ENCODE results near the gene CDK6. TPM values are rescaled to one million over a fixed set of nuclear protein-coding genes. Genes with fewer than 3 reads are reported as not detected.

CDK6 gene
- total RNA-seq, 3 donors from 2014 or later (not counting 1 experiment from before 2014, with no cell fraction given), result 41.1 to 46.3 (median 45.1) TPM

- ATAC-seq, result no peak
Measured at GRCh38 chr7:92598310-92598981, 237.9 kb downstream of the CDK6 start.

GRCh38 chr7:92595281-92595680, 241.1 kb downstream of the CDK6 start:
- intact Hi-C loops (cut with micrococcal nuclease), result no loop called here
- no peak for TF ChIP-seq CTCF (IDR thresholded peaks at IDR 0.05)
- Mint-ChIP-seq H3K4me3 (no peak overlapping the region), H3K9me3 (no peaks in the 10 kb centered on the region), H3K36me3 (no peaks in the 10 kb centered on the region), H3K27ac (no peak overlapping the region), H3K27me3 (ENCODE audit: low read depth in 2 of 2) (peaks cover 0 to 10% of the 10 kb centered on the region in 2 donors), H3K4me1 (no peaks in the 10 kb centered on the region)
- ATAC-seq (no peak), DNase-seq (no peak)
- 97% methylated on average over 3 of the region's 4 CpGs for WGBS (ENCODE audit: insufficient coverage)
- Histone ChIP-seq H3K27ac (ENCODE audit: low read length) (no peak overlapping the region), H3K36me3 (ENCODE audit: control insufficient read depth, insufficient read depth, low read length) (no peaks in the 10 kb centered on the region), H3K9me3 (ENCODE audit: control insufficient read depth, insufficient read depth, low read length) (no peaks in the 10 kb centered on the region), H3K4me3 (ENCODE audit: low read length) (no peak overlapping the region), H3K27me3 (ENCODE audit: control insufficient read depth, insufficient read depth, low read length) (no peaks in the 10 kb centered on the region), H3K4me1 (ENCODE audit: control insufficient read depth, insufficient read depth, low read length) (peaks cover 7% of the 10 kb centered on the region)

More at GRCh38 chr7:92598310-92598981, 237.9 kb downstream of the CDK6 start:
- no peak for DNase-seq
- no peaks in the 10 kb centered on the region for H3K27me3 ChIP-seq (ENCODE audit: control insufficient read depth, insufficient read depth, low read length)
- no peak overlapping the region for H3K27ac ChIP-seq (ENCODE audit: low read length)
- Mint-ChIP-seq H3K4me3 (no peak overlapping the region), H3K27ac (no peak overlapping the region), H3K4me1 (no peaks in the 10 kb centered on the region), H3K36me3 (no peaks in the 10 kb centered on the region), H3K9me3 (no peaks in the 10 kb centered on the region), H3K27me3 (ENCODE audit: low read depth in 2 of 2) (peaks cover 0 to 1% of the 10 kb centered on the region in 2 donors)
- H3K4me1 ChIP-seq (ENCODE audit: control insufficient read depth, insufficient read depth, low read length), result no peaks in the 10 kb centered on the region
- H3K36me3 ChIP-seq (ENCODE audit: control insufficient read depth, insufficient read depth, low read length), result no peaks in the 10 kb centered on the region
- no peak for TF ChIP-seq CTCF (IDR thresholded peaks at IDR 0.05)
- H3K4me3 ChIP-seq (ENCODE audit: low read length), result no peak overlapping the region
- H3K9me3 ChIP-seq (ENCODE audit: control insufficient read depth, insufficient read depth, low read length), result no peaks in the 10 kb centered on the region
- WGBS (ENCODE audit: insufficient coverage), result 45% methylated on average over 1 of the region's 1 CpG
- intact Hi-C loops (cut with micrococcal nuclease), result no loop called here

- Mint-ChIP-seq H3K9me3 (no peaks in the 10 kb centered on the region), H3K27ac (no peak overlapping the region), H3K4me3 (no peak overlapping the region), H3K27me3 (ENCODE audit: low read depth in 2 of 2) (peaks cover 0 to 10% of the 10 kb centered on the region in 2 donors), H3K4me1 (peaks cover under 1% of the 10 kb centered on the region in 2 donors), H3K36me3 (no peaks in the 10 kb centered on the region)
- peaks cover 8% of the 10 kb centered on the region for H3K4me1 ChIP-seq (ENCODE audit: control insufficient read depth, insufficient read depth, low read length)
- H3K36me3 ChIP-seq (ENCODE audit: control insufficient read depth, insufficient read depth, low read length), result no peaks in the 10 kb centered on the region
- H3K9me3 ChIP-seq (ENCODE audit: control insufficient read depth, insufficient read depth, low read length), result no peaks in the 10 kb centered on the region
- DNase-seq (no peak), ATAC-seq (no peak)
- no peaks in the 10 kb centered on the region for H3K27me3 ChIP-seq (ENCODE audit: control insufficient read depth, insufficient read depth, low read length)
- 94% methylated on average over 1 of the region's 3 CpGs for WGBS (ENCODE audit: insufficient coverage)
- intact Hi-C loops (cut with micrococcal nuclease), result no loop called here
- H3K4me3 ChIP-seq (ENCODE audit: low read length), result no peak overlapping the region
- no peak for TF ChIP-seq CTCF (IDR thresholded peaks at IDR 0.05)
- no peak overlapping the region for H3K27ac ChIP-seq (ENCODE audit: low read length)
Measured at GRCh38 chr7:92594746-92595145, 241.6 kb downstream of the CDK6 start.
